HepG2 (cell line): ENCODE data around the gene LRRFIP2. TPM values are rescaled to one million over a fixed set of nuclear protein-coding genes. Genes with fewer than 3 reads are reported as not detected.

Experiments used
- ATAC-seq: fragments of 200-7000 bp; cut with Tn5 transposase; 3 replicates; pipeline ENCODE4 v1.9.1; 2020; ENCODE audit warnings: mild to moderate bottlenecking, moderate library complexity
- BruUV-seq: library from RNA; stranded (reverse); fragments of 400-500 nt; replicated peaks from 2 replicates; lab custom pipeline; 2021; lab: Mats Ljungman, UMichigan
- CTCF ChIA-PET: fragments of 300-600 bp; formaldehyde crosslinking; extraction: SDS; loops from one replicate; lab custom pipeline; 2021; ENCODE audit warnings: low total read pairs, inconsistent platforms, low intra/inter-chr PET ratio; lab: Yijun Ruan, JAX
- POLR2A ChIA-PET: fragments of 350-600 bp; sonication (Branson Sonifier 250); formaldehyde crosslinking; loops from one replicate; lab custom pipeline; 2020; ENCODE audit warnings: antibody characterized with exemption, inconsistent platforms; lab: Yijun Ruan, JAX
- DNase-seq: peaks from one replicate; pipeline ENCODE4 v3.0.0-alpha.2; 2015; ENCODE audit warnings: low spot score
- FAIRE-seq: peaks from 3 replicates; lab custom pipeline; 2011; peaks lifted over from hg19 to GRCh38; lab: Jason Lieb, UNC
- H2AFZ ChIP-seq: one replicate; pipeline ENCODE4 v1.6.1; 2011; ENCODE audit warnings: low read length, inconsistent platforms
- H3K27ac ChIP-seq: fragments of 300-600 bp; 3 replicates; pipeline ENCODE4 v1.8.0; 2011; ENCODE audit warnings: mixed run types, mild to moderate bottlenecking, mixed read lengths, low read length, inconsistent platforms; ENCODE audit not compliant: insufficient read depth; ENCODE audit errors: extremely low read length
- H3K27me3 ChIP-seq, 2 experiments: fragments of 200-600 bp in 1 of 2; 2 replicates in 1 of 2; 3 replicates in 1 of 2; pipeline versions ENCODE4 v1.6.0 to v1.8.0; 2011; ENCODE audit warnings: low read length in 2 of 2, mild to moderate bottlenecking in 2 of 2, moderate library complexity in 2 of 2, inconsistent platforms in 1 of 2; ENCODE audit not compliant: insufficient read depth in 2 of 2, control insufficient read depth in 1 of 2
- H3K36me3 ChIP-seq, 2 experiments: fragments of 200-600 bp in 1 of 2; replicated peaks in 1 of 2; 2 replicates in 1 of 2; 3 replicates in 1 of 2; pipeline versions ENCODE4 v1.5.1 to v1.8.0; 2011; ENCODE audit warnings: low read length in 2 of 2, inconsistent platforms in 1 of 2; ENCODE audit not compliant: insufficient read depth in 2 of 2, control insufficient read depth in 1 of 2
- H3K4me1 ChIP-seq: 2 replicates; pipeline ENCODE4 v1.5.1; 2012; ENCODE audit warnings: low read length, inconsistent platforms; ENCODE audit not compliant: insufficient read depth
- H3K4me2 ChIP-seq: 2 replicates; pipeline ENCODE4 v1.6.0; 2011; ENCODE audit warnings: low read depth, low read length, inconsistent platforms
- H3K4me3 ChIP-seq, 3 experiments: fragments of 200-600 bp in 1 of 3; sonication (generic), shearing (Covaris generic) in 1 of 3; replicated peaks in 1 of 3; 2 replicates each; pipeline ENCODE4 v1.5.1; 2011 to 2016; ENCODE audit warnings: low read length in 3 of 3, inconsistent platforms in 2 of 3, low read depth in 2 of 3, mild to moderate bottlenecking in 2 of 3, control low read depth in 1 of 3, mixed read lengths in 1 of 3; ENCODE audit not compliant: insufficient read depth in 1 of 3
- H3K79me2 ChIP-seq: one replicate; pipeline ENCODE4 v1.6.1; 2011; ENCODE audit warnings: low read length, inconsistent platforms; ENCODE audit not compliant: insufficient read depth
- H3K9ac ChIP-seq: 2 replicates; pipeline ENCODE4 v1.6.0; 2011; ENCODE audit warnings: mild to moderate bottlenecking, low read depth, low read length, inconsistent platforms; ENCODE audit not compliant: insufficient read depth
- H3K9me3 ChIP-seq: 2 replicates; pipeline ENCODE4 v1.5.1; 2012; ENCODE audit warnings: mild to moderate bottlenecking, low read length
- H4K20me1 ChIP-seq: 2 replicates; pipeline ENCODE4 v1.6.0; 2011; ENCODE audit warnings: inconsistent platforms, mild to moderate bottlenecking, low read length, moderate library complexity; ENCODE audit not compliant: insufficient read depth
- BHLHE40 ChIP-seq: IDR thresholded peaks from 2 replicates; pipeline ENCODE4 v1.6.1; 2011; ENCODE audit warnings: low read length, improper control_type of control experiment
- CCDC6 ChIP-seq: sonication (generic); formaldehyde crosslinking; IDR thresholded peaks from 2 replicates; pipeline ENCODE4 v1.8.1; 2022; ENCODE audit warnings: mild to moderate bottlenecking, missing genetic modification reagents, moderate library complexity
- MAF1 ChIP-seq: sonication (generic); formaldehyde crosslinking; IDR thresholded peaks from 2 replicates; pipeline ENCODE4 v1.5.0; 2020; ENCODE audit warnings: missing genetic modification reagents, borderline replicate concordance
- NCOA5 ChIP-seq: sonication (generic); formaldehyde crosslinking; IDR thresholded peaks from 2 replicates; pipeline ENCODE4 v1.4.0; 2020; ENCODE audit warnings: missing genetic modification reagents
- NFE2L2 ChIP-seq: fragments of 150-350 bp; IDR thresholded peaks from 2 replicates; pipeline ENCODE4 v1.6.1; 2014; ENCODE audit warnings: low read length
- PPARG ChIP-seq: conservative IDR thresholded peaks from 2 replicates; pipeline ENCODE4 v1.6.1; 2016; ENCODE audit warnings: missing biosample characterization, missing genetic modification reagents
- SMARCC2 ChIP-seq: fragments of 450-650 bp; IDR thresholded peaks from 2 replicates; pipeline ENCODE4 v1.6.1; 2017; ENCODE audit warnings: antibody characterized with exemption, mild to moderate bottlenecking
- SYNCRIP ChIP-seq: fragments of 200-400 bp; formaldehyde crosslinking; IDR thresholded peaks from 2 replicates; pipeline ENCODE4 v1.6.1; 2018; ENCODE audit warnings: mild to moderate bottlenecking, low read depth, low read length; ENCODE audit not compliant: insufficient read depth
- TBP ChIP-seq: sonication (generic); formaldehyde crosslinking; IDR thresholded peaks from 2 replicates; pipeline ENCODE4 v1.5.0; 2020; ENCODE audit warnings: missing genetic modification reagents
- ZFP62 ChIP-seq: sonication (generic); formaldehyde crosslinking; IDR thresholded peaks from 2 replicates; pipeline ENCODE4 v1.4.0; 2020; ENCODE audit warnings: missing genetic modification reagents
- ZNF20 ChIP-seq: sonication (generic); formaldehyde crosslinking; IDR thresholded peaks from 2 replicates; pipeline ENCODE4 v1.4.0; 2020; ENCODE audit warnings: mild to moderate bottlenecking, moderate library complexity, missing genetic modification reagents
- ZNF34 ChIP-seq: sonication (generic); formaldehyde crosslinking; IDR thresholded peaks from 2 replicates; pipeline ENCODE4 v1.4.0; 2020; ENCODE audit warnings: mild to moderate bottlenecking, missing genetic modification reagents, borderline replicate concordance
- ZNF841 ChIP-seq: sonication (generic); formaldehyde crosslinking; IDR thresholded peaks from 2 replicates; pipeline ENCODE4 v1.8.1; 2023; ENCODE audit warnings: missing genetic modification reagents, borderline replicate concordance
- WGBS: methylation state at CpG from one replicate; pipeline ENCODE4 v1.1.6; 2017; ENCODE audit warnings: low lambda C conversion rate; 5-methylcytosine and 5-hydroxymethylcytosine counted together
- in situ Hi-C: cut with HindIII; loops from 2 replicates; pipeline ENCODE4 v1.10.0; 2017; ENCODE audit warnings: low pct_unique_long_range_greater_than_20kb; ENCODE audit not compliant: extremely low pct_ligation_motif_present
- intact Hi-C: fragments of 100-400 bp; cut with micrococcal nuclease; formaldehyde crosslinking; loops from one replicate; pipeline ENCODE4 v1.10.0; 2022; ENCODE audit not compliant: unreplicated experiment
- polyA plus RNA-seq, 8 experiments: library from polyadenylated mRNA; depleted of rRNA in 3 of 8; stranded (reverse) in 7 of 8; unstranded in 1 of 8; fragments of >200 nt; fragmentation: Illumina TruSeq in 4 of 8; extraction: Trizol in 4 of 8; gene quantifications; 2 replicates each; pipeline versions ENCODE4 v1.2.1 to v1.2.3, GENCODE V29; 2011 to 2016; ENCODE audit warnings: low read depth in 4 of 8, missing spikeins in 1 of 8, mixed read lengths in 1 of 8; ENCODE audit not compliant: insufficient read depth in 1 of 8
- total RNA-seq, 5 experiments: library from RNA; depleted of rRNA; stranded (reverse); fragments of >200 nt; fragmentation: Illumina TruSeq; extraction: Trizol; gene quantifications; 2 replicates each; pipeline ENCODE4 v1.2.3, GENCODE V29; 2016; ENCODE audit warnings: low read depth in 1 of 5
- TF ChIP-seq, protein P1 (sequence below): sonication (generic); formaldehyde crosslinking; IDR thresholded peaks from 2 replicates; pipeline ENCODE4 v1.8.0; 2022; ENCODE audit warnings: missing genetic modification reagents, mild to moderate bottlenecking, moderate library complexity, borderline replicate concordance
- TF ChIP-seq, protein P2 (sequence below): sonication (generic); IDR thresholded peaks from 2 replicates; pipeline ENCODE4 v1.6.1; 2016; ENCODE audit warnings: low read depth, borderline replicate concordance
- TF ChIP-seq, protein P3 (sequence below): fragments of 450-650 bp; IDR thresholded peaks from 2 replicates; pipeline ENCODE4 v1.6.1; 2016

Gene LRRFIP2
- total and polyA plus RNA-seq, 2 of the 13 experiments (the other 11 are each of a cell fraction or from before 2014, with no cell fraction given), result 13.5 to 32.2 TPM

DNA sequence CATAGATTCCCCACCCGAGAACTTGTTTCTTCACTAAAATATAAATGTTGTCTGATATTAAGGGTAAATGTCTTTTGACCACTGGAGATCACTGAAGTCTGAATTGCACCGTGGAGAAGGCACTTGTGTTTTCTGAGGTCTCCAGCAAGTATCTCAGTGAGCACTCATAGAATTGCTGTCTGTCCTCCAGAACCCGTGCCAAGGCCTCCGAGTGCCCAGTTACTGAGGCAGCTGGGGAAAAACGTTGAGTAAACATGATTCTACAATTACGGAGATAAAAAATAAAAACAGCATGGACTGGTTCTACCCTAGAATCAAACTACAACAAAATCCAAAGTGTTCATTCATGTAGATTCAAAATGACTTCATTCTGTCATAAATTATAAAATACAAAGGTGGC lies 121.0 kb downstream of the LRRFIP2 start:
- Histone ChIP-seq H3K4me2 (no peak overlapping the region), H3K4me1 (0 out of 2 replicates have a peak, but pooled peaks cover 6% of the 10 kb centered on the region), H2AFZ (no peak overlapping the region), H4K20me1 (no peaks in the 10 kb centered on the region), H3K9ac (no peak overlapping the region), H3K79me2 (no peaks in the 10 kb centered on the region), H3K4me3 (no peak overlapping the region), H3K36me3 (peaks cover 19 to 76% of the 10 kb centered on the region in 2 experiments; a peak in 4 of 5 replicates), H3K27ac (no peak overlapping the region), H3K9me3 (no peaks in the 10 kb centered on the region), H3K27me3 (no peaks in the 10 kb centered on the region)
- ATAC-seq (no peak), FAIRE-seq (no peak), DNase-seq (no peak)
- in situ Hi-C loops, result no loop called here
- intact Hi-C loops, result no loop called here
- TF ChIP-seq CCDC6 (CRISPR knock-in tag), result no peak
- TF ChIP-seq, protein P1, sequence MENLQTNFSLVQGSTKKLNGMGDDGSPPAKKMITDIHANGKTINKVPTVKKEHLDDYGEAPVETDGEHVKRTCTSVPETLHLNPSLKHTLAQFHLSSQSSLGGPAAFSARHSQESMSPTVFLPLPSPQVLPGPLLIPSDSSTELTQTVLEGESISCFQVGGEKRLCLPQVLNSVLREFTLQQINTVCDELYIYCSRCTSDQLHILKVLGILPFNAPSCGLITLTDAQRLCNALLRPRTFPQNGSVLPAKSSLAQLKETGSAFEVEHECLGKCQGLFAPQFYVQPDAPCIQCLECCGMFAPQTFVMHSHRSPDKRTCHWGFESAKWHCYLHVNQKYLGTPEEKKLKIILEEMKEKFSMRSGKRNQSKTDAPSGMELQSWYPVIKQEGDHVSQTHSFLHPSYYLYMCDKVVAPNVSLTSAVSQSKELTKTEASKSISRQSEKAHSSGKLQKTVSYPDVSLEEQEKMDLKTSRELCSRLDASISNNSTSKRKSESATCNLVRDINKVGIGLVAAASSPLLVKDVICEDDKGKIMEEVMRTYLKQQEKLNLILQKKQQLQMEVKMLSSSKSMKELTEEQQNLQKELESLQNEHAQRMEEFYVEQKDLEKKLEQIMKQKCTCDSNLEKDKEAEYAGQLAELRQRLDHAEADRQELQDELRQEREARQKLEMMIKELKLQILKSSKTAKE (CRISPR knock-in tag), result no peak
- TF ChIP-seq, protein P2, sequence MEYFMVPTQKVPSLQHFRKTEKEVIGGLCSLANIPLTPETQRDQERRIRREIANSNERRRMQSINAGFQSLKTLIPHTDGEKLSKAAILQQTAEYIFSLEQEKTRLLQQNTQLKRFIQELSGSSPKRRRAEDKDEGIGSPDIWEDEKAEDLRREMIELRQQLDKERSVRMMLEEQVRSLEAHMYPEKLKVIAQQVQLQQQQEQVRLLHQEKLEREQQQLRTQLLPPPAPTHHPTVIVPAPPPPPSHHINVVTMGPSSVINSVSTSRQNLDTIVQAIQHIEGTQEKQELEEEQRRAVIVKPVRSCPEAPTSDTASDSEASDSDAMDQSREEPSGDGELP, result no peak
- no peak for TF ChIP-seq ZFP62 (CRISPR knock-in tag)
- TF ChIP-seq ZNF34 (CRISPR knock-in tag), result no peak
- TF ChIP-seq SYNCRIP, result no peak
- TF ChIP-seq SMARCC2, result no peak
- TF ChIP-seq ZNF20, result no peak
- TF ChIP-seq, protein P3, sequence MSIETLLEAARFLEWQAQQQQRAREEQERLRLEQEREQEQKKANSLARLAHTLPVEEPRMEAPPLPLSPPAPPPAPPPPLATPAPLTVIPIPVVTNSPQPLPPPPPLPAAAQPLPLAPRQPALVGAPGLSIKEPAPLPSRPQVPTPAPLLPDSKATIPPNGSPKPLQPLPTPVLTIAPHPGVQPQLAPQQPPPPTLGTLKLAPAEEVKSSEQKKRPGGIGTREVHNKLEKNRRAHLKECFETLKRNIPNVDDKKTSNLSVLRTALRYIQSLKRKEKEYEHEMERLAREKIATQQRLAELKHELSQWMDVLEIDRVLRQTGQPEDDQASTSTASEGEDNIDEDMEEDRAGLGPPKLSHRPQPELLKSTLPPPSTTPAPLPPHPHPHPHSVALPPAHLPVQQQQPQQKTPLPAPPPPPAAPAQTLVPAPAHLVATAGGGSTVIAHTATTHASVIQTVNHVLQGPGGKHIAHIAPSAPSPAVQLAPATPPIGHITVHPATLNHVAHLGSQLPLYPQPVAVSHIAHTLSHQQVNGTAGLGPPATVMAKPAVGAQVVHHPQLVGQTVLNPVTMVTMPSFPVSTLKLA, result no peak
- no peak for TF ChIP-seq MAF1
- TF ChIP-seq ZNF841, result no peak
- no peak for TF ChIP-seq PPARG (CRISPR knock-in tag)
- TF ChIP-seq NFE2L2, result no peak
- no peak for TF ChIP-seq BHLHE40
- TF ChIP-seq NCOA5 (CRISPR knock-in tag), result no peak
- no peak for TF ChIP-seq TBP
- no TSS peak for BruUV-seq
- ChIA-PET POLR2A (no interaction called here), CTCF (no interaction called here)
- 92% methylated on average over 6 of the region's 6 CpGs for WGBS
